A549 (cell line): ENCODE measurements around the gene NXN. TPM values are rescaled to one million over a fixed set of nuclear protein-coding genes. Genes with fewer than 3 reads are reported as not detected.

Source experiments
- ATAC-seq, 2 experiments: fragments of 200-7000 bp in 1 of 2; fragments of >200 bp in 1 of 2; cut with Nextera tagmentation in 1 of 2; cut with Tn5 transposase in 1 of 2; 3 replicates each; pipeline versions ENCODE4 v1.8.0 to v1.9.1; 2018 to 2020; ENCODE audit warnings: mild to moderate bottlenecking in 1 of 2, moderate library complexity in 1 of 2
- CTCF ChIA-PET: fragments of 300-600 bp; sonication (Branson Sonifier 250); formaldehyde crosslinking; extraction: SDS; loops from one replicate; lab custom pipeline; 2021; ENCODE audit warnings: antibody characterized with exemption, inconsistent platforms; lab: Yijun Ruan, JAX
- POLR2A ChIA-PET: fragments of 350-600 bp; formaldehyde crosslinking; extraction: SDS; loops from one replicate; lab custom pipeline; 2021; ENCODE audit warnings: antibody characterized with exemption, inconsistent platforms; lab: Yijun Ruan, JAX
- DNase-seq, 2 experiments: peaks; one replicate each; pipeline versions ENCODE4 v3.0.0 to v3.0.0-alpha.2; 2011 to 2016; ENCODE audit warnings: low read depth in 1 of 2, low spot score in 1 of 2
- FAIRE-seq: peaks from 2 replicates; lab custom pipeline; 2011; peaks lifted over from hg19 to GRCh38; lab: Jason Lieb, UNC
- H3K27ac ChIP-seq, 2 experiments: fragments of >200 bp; sonication (Bioruptor Twin); formaldehyde crosslinking; 3 replicates each; pipeline ENCODE4 v1.5.1; 2016 to 2017
- H3K4me1 ChIP-seq: fragments of >200 bp; sonication (Bioruptor Twin); formaldehyde crosslinking; 3 replicates; pipeline ENCODE4 v1.6.1; 2016
- H3K4me2 ChIP-seq: fragments of >200 bp; sonication (Bioruptor Twin); formaldehyde crosslinking; 3 replicates; pipeline ENCODE4 v1.6.1; 2016
- H3K4me3 ChIP-seq: fragments of >200 bp; sonication (Bioruptor Twin); formaldehyde crosslinking; 3 replicates; pipeline ENCODE4 v1.5.1; 2016
- H3K9me3 ChIP-seq: fragments of >200 bp; sonication (Bioruptor Twin); formaldehyde crosslinking; 3 replicates; pipeline ENCODE4 v1.6.1; 2016
- BCL3 ChIP-seq: fragments of >200 bp; sonication (Bioruptor Twin); formaldehyde crosslinking; IDR thresholded peaks from 3 replicates; pipeline ENCODE4 v1.6.1; 2016
- BHLHE40 ChIP-seq: IDR thresholded peaks from 2 replicates; pipeline ENCODE4 v1.6.1; 2012; ENCODE audit warnings: low read depth, low read length, inconsistent platforms
- CEBPB ChIP-seq, 2 experiments: fragments of >200 bp in 1 of 2; sonication (Bioruptor Twin) in 1 of 2; formaldehyde crosslinking in 1 of 2; IDR thresholded peaks; 2 replicates each; pipeline ENCODE4 v1.6.1; 2012 to 2016
- CHD4 ChIP-seq: fragments of 200-600 bp; sonication (generic); IDR thresholded peaks from 2 replicates; pipeline ENCODE4 v1.6.1; 2016; ENCODE audit warnings: antibody characterized with exemption, mild to moderate bottlenecking, borderline replicate concordance
- E2F6 ChIP-seq: IDR thresholded peaks from 2 replicates; pipeline ENCODE4 v1.6.1; 2012; ENCODE audit warnings: low read depth, borderline replicate concordance
- EHF ChIP-seq: fragments of 250-450 bp; sonication (Bioruptor Pico); IDR thresholded peaks from 2 replicates; pipeline ENCODE4 v1.5.0; 2020; ENCODE audit warnings: mild to moderate bottlenecking
- EP300 ChIP-seq, 2 experiments: fragments of >200 bp; sonication (Bioruptor Twin); formaldehyde crosslinking; IDR thresholded peaks; 2 replicates in 1 of 2; 3 replicates in 1 of 2; pipeline ENCODE4 v1.6.1; 2016 to 2017
- FOSL2 ChIP-seq, 2 experiments: fragments of 450-650 bp in 1 of 2; fragments of >200 bp in 1 of 2; sonication (Bioruptor Twin) in 1 of 2; formaldehyde crosslinking; IDR thresholded peaks; 2 replicates each; pipeline versions ENCODE4 v1.5.0 to v1.6.1; 2016 to 2020; ENCODE audit warnings: mild to moderate bottlenecking in 1 of 2, moderate library complexity in 1 of 2
- GATA3 ChIP-seq: IDR thresholded peaks from 2 replicates; pipeline ENCODE4 v1.6.1; 2012; ENCODE audit warnings: borderline replicate concordance
- HES2 ChIP-seq: fragments of >200 bp; sonication (Bioruptor Twin); formaldehyde crosslinking; IDR thresholded peaks from 2 replicates; pipeline ENCODE4 v1.6.1; 2016
- HOXA7 ChIP-seq: fragments of 250-450 bp; sonication (Bioruptor Pico); IDR thresholded peaks from 2 replicates; pipeline ENCODE4 v1.5.0; 2020; ENCODE audit warnings: mild to moderate bottlenecking, moderate library complexity
- HOXB13 ChIP-seq: fragments of 250-450 bp; sonication (Bioruptor Pico); IDR thresholded peaks from 2 replicates; pipeline ENCODE4 v1.5.0; 2020; ENCODE audit warnings: low read depth, mild to moderate bottlenecking, moderate library complexity
- MAFK ChIP-seq: fragments of 450-650 bp; IDR thresholded peaks from 2 replicates; pipeline ENCODE4 v1.6.1; 2014; ENCODE audit not compliant: partially characterized antibody
- MYC ChIP-seq: IDR thresholded peaks from 2 replicates; pipeline ENCODE4 v1.6.1; 2012; ENCODE audit warnings: mild to moderate bottlenecking, inconsistent platforms, low read length, improper control_type of control experiment, borderline replicate concordance
- NFE2L2 ChIP-seq: fragments of 150-350 bp; conservative IDR thresholded peaks from 2 replicates; pipeline ENCODE4 v1.6.1; 2014; ENCODE audit warnings: low read length
- PBX3 ChIP-seq: IDR thresholded peaks from 2 replicates; pipeline ENCODE4 v1.6.1; 2012
- RARB ChIP-seq: fragments of 250-450 bp; sonication (Bioruptor Pico); IDR thresholded peaks from 2 replicates; pipeline ENCODE4 v1.8.0; 2021; ENCODE audit warnings: mild to moderate bottlenecking, moderate library complexity
- RNF2 ChIP-seq: fragments of 200-600 bp; sonication (generic); IDR thresholded peaks from 2 replicates; pipeline ENCODE4 v1.6.1; 2016; ENCODE audit warnings: low read depth, mild to moderate bottlenecking, antibody characterized with exemption, moderate library complexity, borderline replicate concordance
- TP53 ChIP-seq: fragments of 250-450 bp; sonication (Bioruptor Pico); IDR thresholded peaks from 2 replicates; pipeline ENCODE4 v1.5.0; 2021; ENCODE audit warnings: mild to moderate bottlenecking, moderate library complexity
- USF2 ChIP-seq: fragments of 450-650 bp; IDR thresholded peaks from 2 replicates; pipeline ENCODE4 v1.6.1; 2014; ENCODE audit warnings: antibody characterized with exemption
- ZC3H11A ChIP-seq: fragments of 450-650 bp; IDR thresholded peaks from 2 replicates; pipeline ENCODE4 v1.6.1; 2014; ENCODE audit warnings: antibody characterized with exemption, mild to moderate bottlenecking
- ZNF302 ChIP-seq: fragments of 250-450 bp; sonication (Bioruptor Pico); IDR thresholded peaks from 2 replicates; pipeline ENCODE4 v1.9.0; 2021; ENCODE audit warnings: inconsistent platforms, mild to moderate bottlenecking, moderate library complexity
- ZSCAN20 ChIP-seq: fragments of 250-450 bp; sonication (Bioruptor Pico); IDR thresholded peaks from 2 replicates; pipeline ENCODE4 v1.8.0; 2022; ENCODE audit warnings: mild to moderate bottlenecking, moderate library complexity
- WGBS: methylation state at CpG from one replicate; pipeline ENCODE4 v1.1.6; 2017; ENCODE audit errors: missing lambda C conversion rate; 5-methylcytosine and 5-hydroxymethylcytosine counted together
- polyA plus RNA-seq, 4 experiments: library from polyadenylated mRNA; depleted of rRNA in 3 of 4; stranded (reverse); fragments of >200 nt; fragmentation: RNase III in 1 of 4; extraction: RNeasy Plus Mini Kit Qiagen cat#74134 plus additional on column Dnase treatment in 1 of 4; gene quantifications; 2 replicates in 3 of 4; 3 replicates in 1 of 4; pipeline ENCODE4 v1.2.3, GENCODE V29; 2011 to 2017

NXN gene
- polyA plus RNA-seq, 2 of the 4 experiments (the other 2 are of a cell fraction) = 24.6 to 31.1 TPM

GRCh38 chr17:1027044-1027443 lies 47.5 kb upstream of the NXN start:
- CTCF ChIA-PET = interaction anchor here (0.9 to 1.8 kb wide), 7 partner anchors 23 to 160 kb away, joined by 3 to 7 read pairs (median 4); partner anchors contain the start of gene TIMM22
- H3K4me2 ChIP-seq = no peak overlapping the region
- POLR2A ChIA-PET = no interaction called here
- H3K27ac ChIP-seq = no peak overlapping the region
- no peaks in the 10 kb centered on the region for H3K4me1 ChIP-seq
- 91% methylated on average over 9 of the region's 9 CpGs for WGBS
- TF ChIP-seq RARB (CRISPR knock-in tag) (no peak), EHF (CRISPR knock-in tag) (no peak), BHLHE40 (no peak), USF2 (no peak), MAFK (no peak), CEBPB (IDR thresholded peaks at IDR 0.05) (no peak), ZSCAN20 (no peak), BCL3 (no peak), RNF2 (no peak), TP53 (CRISPR knock-in tag) (no peak), PBX3 (no peak), HOXA7 (CRISPR knock-in tag) (no peak), EP300 (IDR thresholded peaks at IDR 0.05) (no peak), CHD4 (no peak), HOXB13 (CRISPR knock-in tag) (no peak), FOSL2 (IDR thresholded peaks at IDR 0.05) (no peak), FOSL2 (CRISPR knock-in tag; IDR thresholded peaks at IDR 0.05) (no peak), MYC (no peak), GATA3 (no peak), HES2 (no peak)
- no peak for FAIRE-seq
- ATAC-seq = no peak
- H3K4me3 ChIP-seq = no peak overlapping the region
- H3K9me3 ChIP-seq = no peaks in the 10 kb centered on the region
- no peak for DNase-seq

GRCh38 chr17:1026599-1026975 lies 47.0 kb upstream of the NXN start:
- Histone ChIP-seq H3K9me3 (no peaks in the 10 kb centered on the region), H3K4me3 (no peak overlapping the region), H3K4me2 (no peak overlapping the region), H3K27ac (no peak overlapping the region), H3K4me1 (no peaks in the 10 kb centered on the region)
- POLR2A ChIA-PET = no interaction called here
- CTCF ChIA-PET = interaction anchor here (1.2 to 1.5 kb wide), 4 partner anchors 30 to 161 kb away, joined by 3 to 5 read pairs (median 4); partner anchors contain the start of gene TIMM22
- TF ChIP-seq ZC3H11A (no peak), HOXA7 (CRISPR knock-in tag) (no peak), E2F6 (no peak), MYC (no peak), ZNF302 (CRISPR knock-in tag) (no peak), RARB (CRISPR knock-in tag) (no peak), BCL3 (no peak), MAFK (no peak), NFE2L2 (no peak)
- DNase-seq (no peak), ATAC-seq (no peak), FAIRE-seq (no peak)
- WGBS = 95% methylated on average over 10 of the region's 10 CpGs
